PC-3 (cell line): ENCODE results near the gene ID1. TPM values are rescaled to one million over a fixed set of nuclear protein-coding genes. Genes with fewer than 3 reads are reported as not detected.

ENCODE experiments used
- ATAC-seq: fragments of 200-7000 bp; cut with Tn5 transposase; 2 replicates; pipeline ENCODE4 v1.9.1; 2020; ENCODE audit warnings: mild to moderate bottlenecking, moderate library complexity
- BruUV-seq: library from RNA; stranded (reverse); fragments of 400-500 nt; replicated peaks from 2 replicates; lab custom pipeline; 2021; lab: Mats Ljungman, UMichigan
- CTCF ChIA-PET: fragments of 300-600 bp; sonication (Branson Sonifier 250); formaldehyde crosslinking; loops from one replicate; lab custom pipeline; 2022; ENCODE audit warnings: antibody characterized with exemption; lab: Charles Lee
- POLR2A ChIA-PET: fragments of 300-600 bp; sonication (Branson Sonifier 250); formaldehyde crosslinking; loops from one replicate; lab custom pipeline; 2022; ENCODE audit warnings: antibody characterized with exemption; ENCODE audit not compliant: unreplicated experiment; lab: Charles Lee
- DNase-seq: peaks from one replicate; pipeline ENCODE4 v3.0.0-alpha.2; 2015
- H2AFZ ChIP-seq: fragments of 300-600 bp; sonication (generic); 2 replicates; pipeline ENCODE4 v1.6.0; 2016; ENCODE audit warnings: antibody characterized with exemption, low read length
- H3F3A ChIP-seq: fragments of 300-600 bp; sonication (generic); one replicate; pipeline ENCODE4 v1.6.0; 2017; ENCODE audit warnings: antibody characterized with exemption, low read length, control low read depth, mild to moderate bottlenecking; ENCODE audit not compliant: unreplicated experiment
- H3K27ac ChIP-seq: fragments of 300-600 bp; sonication (generic); 2 replicates; pipeline ENCODE4 v1.5.1; 2016; ENCODE audit warnings: mild to moderate bottlenecking, low read length
- H3K27me3 ChIP-seq: fragments of 300-600 bp; sonication (generic); 2 replicates; pipeline ENCODE4 v1.6.1; 2016; ENCODE audit warnings: low read length, mixed read lengths
- H3K36me3 ChIP-seq: fragments of 300-600 bp; sonication (generic); 2 replicates; pipeline ENCODE4 v1.6.1; 2016; ENCODE audit warnings: low read depth, mixed run types, low read length, mixed read lengths
- H3K4me1 ChIP-seq: fragments of 300-600 bp; sonication (generic); 2 replicates; pipeline ENCODE4 v1.5.1; 2016; ENCODE audit warnings: low read length; ENCODE audit not compliant: insufficient read depth
- H3K4me2 ChIP-seq: fragments of 300-600 bp; sonication (generic); 2 replicates; pipeline ENCODE4 v1.6.0; 2016; ENCODE audit warnings: low read length
- H3K4me3 ChIP-seq: fragments of 300-600 bp; sonication (generic); 2 replicates; pipeline ENCODE4 v1.5.1; 2016; ENCODE audit warnings: mild to moderate bottlenecking, low read length, mixed read lengths
- H3K79me2 ChIP-seq: fragments of 300-600 bp; sonication (generic); 2 replicates; pipeline ENCODE4 v1.6.1; 2017; ENCODE audit warnings: low read length, mixed read lengths
- H3K9ac ChIP-seq: fragments of 300-600 bp; sonication (generic); 2 replicates; pipeline ENCODE4 v1.6.0; 2016; ENCODE audit warnings: mild to moderate bottlenecking, low read length
- H3K9me2 ChIP-seq: fragments of 300-600 bp; sonication (generic); replicated peaks from 2 replicates; pipeline ENCODE4 v1.6.1; 2016; ENCODE audit warnings: mixed run types, low read length, mixed read lengths
- H3K9me3 ChIP-seq: fragments of 300-600 bp; sonication (generic); 2 replicates; pipeline ENCODE4 v1.6.1; 2016; ENCODE audit warnings: low read length, mixed read lengths
- H4K20me1 ChIP-seq: fragments of 300-600 bp; sonication (generic); 2 replicates; pipeline ENCODE4 v1.6.1; 2016; ENCODE audit warnings: low read length, mixed read lengths
- EZH2 ChIP-seq: fragments of 300-600 bp; sonication (generic); IDR thresholded peaks from one replicate; pipeline ENCODE4 v1.6.1; 2017; ENCODE audit warnings: antibody characterized with exemption, mild to moderate bottlenecking, low read length; ENCODE audit not compliant: unreplicated experiment
- EZH2phosphoT487 ChIP-seq: fragments of 300-600 bp; sonication (generic); IDR thresholded peaks from 2 replicates; pipeline ENCODE4 v1.6.1; 2018; ENCODE audit warnings: mild to moderate bottlenecking, antibody characterized with exemption, low read length, borderline replicate concordance
- intact Hi-C: fragments of 100-400 bp; cut with micrococcal nuclease; formaldehyde crosslinking; loops from 2 replicates; pipeline ENCODE4 v1.9.0; 2023
- total RNA-seq: library from RNA; depleted of rRNA; stranded (reverse); fragments of >200 nt; gene quantifications from 2 replicates; pipeline ENCODE4 v1.2.3, GENCODE V29; 2014
- TF ChIP-seq, protein P1 (sequence below): fragments of 300-600 bp; sonication (generic); conservative IDR thresholded peaks from 2 replicates; pipeline ENCODE4 v1.5.1; 2017; ENCODE audit warnings: antibody characterized with exemption, low read depth, mild to moderate bottlenecking, low read length

The ID1 gene
- total RNA-seq, 1 experiment from 2014 or later, result 774 TPM

DNA sequence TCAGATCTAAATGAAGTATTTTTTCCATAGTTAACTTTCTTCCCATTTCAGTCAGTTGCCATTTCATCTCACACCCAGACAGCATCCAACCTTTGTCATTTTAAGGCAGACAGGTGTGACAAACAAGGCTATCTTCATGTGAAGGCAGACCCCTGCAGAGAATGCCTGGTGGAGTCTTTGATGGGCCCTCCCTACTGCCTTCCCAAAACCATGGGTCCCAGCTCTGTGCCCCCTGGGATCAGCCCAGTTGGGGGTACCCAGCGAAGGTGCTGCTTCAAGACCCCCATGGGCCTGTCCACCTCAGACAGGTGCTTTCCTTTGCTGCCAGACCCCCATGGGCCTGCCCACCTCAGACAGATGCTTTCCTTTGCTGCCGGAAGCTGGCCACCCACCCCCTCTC is 28.3 kb upstream of the ID1 start:
- Histone ChIP-seq H3K4me1 (peaks cover 19% of the 10 kb centered on the region), H3K27ac (no peak overlapping the region), H3K27me3 (no peaks in the 10 kb centered on the region), H3K36me3 (no peaks in the 10 kb centered on the region), H4K20me1 (no peaks in the 10 kb centered on the region), H3K4me3 (no peak overlapping the region), H2AFZ (no peak overlapping the region), H3K79me2 (no peaks in the 10 kb centered on the region), H3K4me2 (no peak overlapping the region), H3K9ac (no peak overlapping the region), H3K9me2 (no peaks in the 10 kb centered on the region), H3F3A (no peaks in the 10 kb centered on the region), H3K9me3 (no peaks in the 10 kb centered on the region)
- DNase-seq (no peak), ATAC-seq (no peak)
- ChIA-PET POLR2A (no interaction called here), CTCF (no interaction called here)
- TF ChIP-seq, protein P1, sequence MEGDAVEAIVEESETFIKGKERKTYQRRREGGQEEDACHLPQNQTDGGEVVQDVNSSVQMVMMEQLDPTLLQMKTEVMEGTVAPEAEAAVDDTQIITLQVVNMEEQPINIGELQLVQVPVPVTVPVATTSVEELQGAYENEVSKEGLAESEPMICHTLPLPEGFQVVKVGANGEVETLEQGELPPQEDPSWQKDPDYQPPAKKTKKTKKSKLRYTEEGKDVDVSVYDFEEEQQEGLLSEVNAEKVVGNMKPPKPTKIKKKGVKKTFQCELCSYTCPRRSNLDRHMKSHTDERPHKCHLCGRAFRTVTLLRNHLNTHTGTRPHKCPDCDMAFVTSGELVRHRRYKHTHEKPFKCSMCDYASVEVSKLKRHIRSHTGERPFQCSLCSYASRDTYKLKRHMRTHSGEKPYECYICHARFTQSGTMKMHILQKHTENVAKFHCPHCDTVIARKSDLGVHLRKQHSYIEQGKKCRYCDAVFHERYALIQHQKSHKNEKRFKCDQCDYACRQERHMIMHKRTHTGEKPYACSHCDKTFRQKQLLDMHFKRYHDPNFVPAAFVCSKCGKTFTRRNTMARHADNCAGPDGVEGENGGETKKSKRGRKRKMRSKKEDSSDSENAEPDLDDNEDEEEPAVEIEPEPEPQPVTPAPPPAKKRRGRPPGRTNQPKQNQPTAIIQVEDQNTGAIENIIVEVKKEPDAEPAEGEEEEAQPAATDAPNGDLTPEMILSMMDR, result no peak
- no TSS peak for BruUV-seq
- intact Hi-C loops, result no loop called here

DNA sequence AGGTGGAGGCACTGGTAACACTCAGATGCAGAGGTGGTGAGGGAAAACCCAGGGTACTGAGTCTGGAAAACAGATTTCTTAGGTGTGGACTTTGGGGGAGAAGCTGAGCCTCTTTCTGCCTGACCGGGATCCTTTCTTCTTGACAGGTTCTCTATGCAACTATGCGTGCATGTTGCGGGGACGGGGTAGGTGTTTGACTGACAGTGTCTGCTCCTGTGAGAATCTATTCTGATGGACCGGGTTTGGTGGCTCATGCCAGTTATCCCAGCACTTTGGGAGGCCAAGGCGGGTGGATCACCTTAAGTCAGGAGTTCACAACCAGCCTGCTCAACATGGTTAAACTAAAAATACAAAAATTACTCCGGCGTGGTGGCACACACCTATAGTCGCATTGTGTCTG is 27.9 kb upstream of the ID1 start:
- CTCF ChIA-PET, result no interaction called here

DNA sequence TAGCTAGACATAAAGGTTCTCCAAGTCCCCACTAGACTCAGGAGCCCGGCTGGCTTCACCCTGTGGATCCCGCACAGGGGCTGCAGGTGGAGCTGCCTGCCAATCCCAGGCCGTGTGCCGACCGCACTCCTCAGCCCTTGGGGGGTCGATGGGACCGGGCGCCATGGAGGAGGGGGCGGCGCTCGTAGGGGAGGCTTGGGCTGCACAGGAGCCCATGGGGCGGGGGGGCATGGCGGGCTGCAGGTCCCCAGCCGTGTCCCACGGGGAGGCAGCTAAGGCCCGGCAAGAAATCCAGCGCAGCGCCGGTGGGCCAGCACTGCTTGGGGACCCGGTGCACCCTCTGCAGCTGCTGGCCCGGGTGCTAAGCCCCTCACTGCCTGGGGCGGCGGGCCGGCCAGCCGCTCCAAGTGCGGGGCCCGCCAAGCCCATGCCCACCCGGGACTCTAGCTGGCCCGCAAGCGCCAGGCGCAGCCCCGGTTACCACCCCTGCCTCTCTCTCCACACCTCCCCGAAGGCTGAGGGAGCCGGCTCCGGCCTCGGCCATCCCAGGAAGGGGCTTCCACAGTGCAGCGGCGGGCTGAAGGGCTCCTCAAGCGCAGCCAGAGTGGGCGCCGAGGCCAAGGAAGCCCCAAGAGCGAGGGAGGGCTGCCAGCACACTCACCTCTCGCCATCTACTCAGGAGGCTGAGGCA is 26.5 kb upstream of the ID1 start:
- ChIA-PET CTCF (interaction anchor here (1.2 kb wide), 1 partner anchor 34 kb away, joined by 3 read pairs; no protein-coding TSS in a partner anchor), POLR2A (no interaction called here)
- Histone ChIP-seq H3K27me3 (no peaks in the 10 kb centered on the region), H3F3A (no peaks in the 10 kb centered on the region), H3K4me1 (peaks cover 8% of the 10 kb centered on the region), H4K20me1 (no peaks in the 10 kb centered on the region), H3K4me3 (no peak overlapping the region), H3K9ac (no peak overlapping the region), H3K36me3 (no peaks in the 10 kb centered on the region), H3K4me2 (no peak overlapping the region), H3K9me3 (no peaks in the 10 kb centered on the region), H3K79me2 (no peaks in the 10 kb centered on the region), H3K9me2 (no peaks in the 10 kb centered on the region), H2AFZ (no peak overlapping the region), H3K27ac (no peak overlapping the region)
- intact Hi-C loops, result no loop called here
- TF ChIP-seq, protein P1, result no peak
- TF ChIP-seq EZH2phosphoT487 (no peak), EZH2 (no peak)
- ATAC-seq (no peak), DNase-seq (no peak)
- BruUV-seq, result no TSS peak

More for the DNA sequence above, 27.9 kb upstream of the ID1 start:
- Histone ChIP-seq H3K4me3 (no peak overlapping the region), H3K79me2 (no peaks in the 10 kb centered on the region), H3K9ac (no peak overlapping the region), H2AFZ (no peak overlapping the region), H4K20me1 (no peaks in the 10 kb centered on the region), H3F3A (no peaks in the 10 kb centered on the region), H3K9me3 (no peaks in the 10 kb centered on the region), H3K4me1 (peaks cover 16% of the 10 kb centered on the region), H3K36me3 (no peaks in the 10 kb centered on the region), H3K4me2 (no peak overlapping the region), H3K27me3 (no peaks in the 10 kb centered on the region), H3K9me2 (no peaks in the 10 kb centered on the region), H3K27ac (no peak overlapping the region)
- BruUV-seq, result TSS peak; percentile 25
- DNase-seq (no peak), ATAC-seq (no peak)
- POLR2A ChIA-PET, result no interaction called here
- TF ChIP-seq EZH2, result no peak
- TF ChIP-seq, protein P1, result no peak
- no peak for TF ChIP-seq EZH2phosphoT487
- intact Hi-C loops, result no loop called here
